ENCODE data around the gene GPR18.
A peak's percentile ranks its signal among the peaks of the same experiment; 100 is the strongest.
"Not testable (repeated sequence)": the region's sequence is repeated elsewhere in the genome, so short reads cannot be mapped to it uniquely, and the experiment has no call there.

The GPR18 gene

GRCh38 chr13:99249606-99250005 is 8.6 kb downstream of the GPR18 start:
- H3K27ac Mint-ChIP-seq; H3K27me3 Mint-ChIP-seq (ENCODE audit: low read depth); H3K9me3 Mint-ChIP-seq; H3K4me3 Mint-ChIP-seq: not testable (repeated sequence)
- Mint-ChIP-seq H3K36me3 (ENCODE audit: low read depth) (peaks cover 31% of the 10 kb centered on the region), H3K4me1 (ENCODE audit: low read depth) (peaks cover 22% of the 10 kb centered on the region)

- H3K4me1 Mint-ChIP-seq (ENCODE audit: low read depth): peaks cover 22% of the 10 kb centered on the region
These were observed 9.0 kb downstream of the GPR18 start for GRCh38 chr13:99249178-99249577.

DNA sequence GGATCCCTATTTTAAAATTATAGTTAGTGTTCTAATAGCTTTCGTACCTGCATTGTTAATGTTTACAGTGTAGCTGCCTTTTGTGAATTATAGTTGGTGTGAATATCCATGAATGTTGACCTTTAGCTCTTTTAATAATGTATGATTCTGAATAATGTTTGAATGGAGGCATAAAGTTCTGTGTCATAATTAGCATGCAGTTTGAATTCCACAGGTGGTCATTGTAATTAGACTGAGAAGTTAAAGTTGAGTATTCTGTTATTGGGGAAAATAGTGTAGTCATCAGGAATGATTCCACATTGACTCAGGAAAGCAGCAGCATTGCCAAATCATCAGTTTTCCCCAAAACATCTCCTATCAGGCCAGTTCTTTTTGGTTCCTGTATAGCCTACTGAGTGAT is 12.1 kb downstream of the GPR18 start:
- H3K4me3 Mint-ChIP-seq: no peak overlapping the region
- peaks cover 27% of the 10 kb centered on the region for H3K36me3 Mint-ChIP-seq (ENCODE audit: low read depth)
- no peak overlapping the region for H3K27ac Mint-ChIP-seq
- no peaks in the 10 kb centered on the region for H3K9me3 Mint-ChIP-seq
- H3K4me1 Mint-ChIP-seq (ENCODE audit: low read depth): peaks cover 14% of the 10 kb centered on the region
- H3K27me3 Mint-ChIP-seq (ENCODE audit: low read depth): no peaks in the 10 kb centered on the region

More at GRCh38 chr13:99249178-99249577, 9.0 kb downstream of the GPR18 start:
- H3K27ac Mint-ChIP-seq; H3K9me3 Mint-ChIP-seq; H3K4me3 Mint-ChIP-seq; H3K27me3 Mint-ChIP-seq (ENCODE audit: low read depth): not testable (repeated sequence)
- peaks cover 30% of the 10 kb centered on the region for H3K36me3 Mint-ChIP-seq (ENCODE audit: low read depth)

GRCh38 chr13:99237981-99238662 is 20.1 kb downstream of the GPR18 start:
- Mint-ChIP-seq H3K4me1 (ENCODE audit: low read depth) (peaks cover 25% of the 10 kb centered on the region), H3K36me3 (ENCODE audit: low read depth) (peaks cover 41% of the 10 kb centered on the region), H3K4me3 (peak overlapping the region; percentile 78), H3K27ac (peak overlapping the region; percentile 85), H3K27me3 (ENCODE audit: low read depth) (no peaks in the 10 kb centered on the region), H3K9me3 (no peaks in the 10 kb centered on the region)

- Mint-ChIP-seq H3K4me1 (ENCODE audit: low read depth) (peaks cover 33% of the 10 kb centered on the region), H3K36me3 (ENCODE audit: low read depth) (peaks cover 19% of the 10 kb centered on the region), H3K27me3 (ENCODE audit: low read depth) (no peaks in the 10 kb centered on the region)
These were observed 26.5 kb downstream of the GPR18 start for GRCh38 chr13:99231721-99232120.

GRCh38 chr13:99230991-99231390 is 27.2 kb downstream of the GPR18 start:
- H3K9me3 Mint-ChIP-seq: no peaks in the 10 kb centered on the region
- H3K4me1 Mint-ChIP-seq (ENCODE audit: low read depth): peaks cover 37% of the 10 kb centered on the region
- no peak overlapping the region for H3K4me3 Mint-ChIP-seq
- H3K36me3 Mint-ChIP-seq (ENCODE audit: low read depth): peaks cover 23% of the 10 kb centered on the region
- H3K27me3 Mint-ChIP-seq (ENCODE audit: low read depth): no peaks in the 10 kb centered on the region
- no peak overlapping the region for H3K27ac Mint-ChIP-seq

More at GRCh38 chr13:99231721-99232120, 26.5 kb downstream of the GPR18 start:
- H3K9me3 Mint-ChIP-seq: no peaks in the 10 kb centered on the region
- H3K27ac Mint-ChIP-seq: no peak overlapping the region
- H3K4me3 Mint-ChIP-seq: no peak overlapping the region

- H3K4me1 Mint-ChIP-seq (ENCODE audit: low read depth): peaks cover 37% of the 10 kb centered on the region
- not testable (repeated sequence) for H3K27ac Mint-ChIP-seq; H3K27me3 Mint-ChIP-seq (ENCODE audit: low read depth); H3K4me3 Mint-ChIP-seq; H3K9me3 Mint-ChIP-seq
- peaks cover 24% of the 10 kb centered on the region for H3K36me3 Mint-ChIP-seq (ENCODE audit: low read depth)
These were observed 27.6 kb downstream of the GPR18 start for GRCh38 chr13:99230588-99230987.

DNA sequence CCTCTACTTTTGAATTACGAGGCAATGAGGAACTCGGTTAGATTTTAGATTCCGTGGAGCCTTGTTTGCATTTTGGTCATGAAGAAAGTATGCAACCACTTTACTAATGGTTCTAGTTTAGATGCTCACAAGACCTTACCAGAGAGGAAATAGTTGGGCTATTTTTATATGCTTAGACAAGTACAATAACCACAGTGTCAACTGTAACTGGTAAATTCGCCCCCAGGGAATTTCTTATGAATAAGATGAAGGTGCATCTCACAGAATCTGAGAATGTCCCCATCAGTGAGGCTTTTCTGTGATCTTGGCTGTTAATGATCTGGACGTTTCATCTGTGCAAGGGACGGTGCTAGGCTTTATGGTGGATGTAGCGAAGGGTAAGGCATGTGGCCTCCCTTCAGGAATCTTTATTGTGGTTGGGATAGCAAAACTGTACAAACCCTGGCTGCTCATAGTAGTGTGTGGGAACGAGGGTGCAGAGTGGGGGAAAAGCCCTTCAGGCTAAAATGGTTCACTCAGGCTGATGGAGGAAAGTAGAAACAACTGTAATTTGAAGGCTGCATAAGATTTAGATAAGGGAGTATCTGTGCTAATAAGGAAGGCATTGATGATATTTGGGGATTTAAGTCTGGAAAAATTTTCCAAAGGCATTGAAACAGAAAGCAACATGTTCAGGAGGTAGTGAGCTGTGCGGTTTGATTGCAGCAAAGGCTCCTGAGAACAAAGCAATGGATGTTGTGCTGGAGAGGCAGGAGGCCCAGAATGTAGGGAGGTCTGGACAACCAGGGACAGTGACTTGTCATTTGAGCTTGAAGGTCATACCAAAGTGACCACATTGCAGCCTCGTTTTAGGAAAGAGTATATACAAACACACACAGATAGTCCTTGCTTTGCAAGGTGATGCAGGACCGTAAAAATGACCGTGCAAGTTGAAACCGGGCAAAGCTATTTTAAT is 29.2 kb downstream of the GPR18 start:
- H3K36me3 Mint-ChIP-seq (ENCODE audit: low read depth): peaks cover 29% of the 10 kb centered on the region
- peak overlapping the region; percentile 79 for H3K27ac Mint-ChIP-seq
- H3K27me3 Mint-ChIP-seq (ENCODE audit: low read depth): no peaks in the 10 kb centered on the region
- peaks cover 45% of the 10 kb centered on the region for H3K4me1 Mint-ChIP-seq (ENCODE audit: low read depth)
- H3K9me3 Mint-ChIP-seq: no peaks in the 10 kb centered on the region
- peak overlapping the region; percentile 73 for H3K4me3 Mint-ChIP-seq

DNA sequence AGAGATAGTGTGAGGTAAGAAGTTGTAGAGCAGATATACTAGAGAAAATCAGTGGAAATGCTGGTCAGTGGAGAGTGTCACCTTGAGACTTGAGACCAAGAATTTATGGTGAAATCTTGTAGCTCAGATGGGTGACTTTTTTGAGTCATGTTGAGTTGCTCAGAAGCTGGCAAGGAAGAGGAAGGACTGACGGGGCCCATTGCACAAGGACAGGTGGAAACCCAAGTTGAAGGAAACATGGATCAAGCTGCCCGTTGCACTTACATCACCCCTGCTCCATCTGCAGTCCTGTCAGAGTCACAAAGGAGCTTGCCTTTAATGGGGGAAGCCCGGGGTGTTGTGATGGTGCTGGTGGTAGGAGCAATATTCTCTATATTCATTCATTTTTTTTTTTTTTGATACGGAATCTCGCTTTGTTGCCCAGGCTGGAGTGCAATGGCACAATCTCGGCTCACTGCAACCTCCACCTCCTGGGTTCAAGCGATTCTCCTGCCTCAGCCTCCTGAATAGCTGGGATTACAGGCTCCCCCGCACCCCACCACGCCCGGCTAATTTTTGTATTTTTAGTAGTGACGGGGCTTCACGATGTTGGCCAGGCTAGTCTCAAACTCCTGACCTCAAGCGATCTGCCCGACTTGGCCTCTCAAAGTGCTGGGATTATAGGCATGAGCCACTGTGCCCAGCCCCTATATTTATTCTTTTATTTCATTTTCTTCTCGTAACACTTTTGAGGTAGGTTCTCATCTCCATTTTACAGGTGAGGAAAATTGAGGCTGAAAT is 30.1 kb downstream of the GPR18 start:
- no peaks in the 10 kb centered on the region for H3K27me3 Mint-ChIP-seq (ENCODE audit: low read depth)
- H3K4me1 Mint-ChIP-seq (ENCODE audit: low read depth): peaks cover 53% of the 10 kb centered on the region
- peak overlapping the region; percentile 73 for H3K4me3 Mint-ChIP-seq
- H3K9me3 Mint-ChIP-seq: peaks cover 6% of the 10 kb centered on the region
- peak overlapping the region; percentile 79 for H3K27ac Mint-ChIP-seq
- H3K36me3 Mint-ChIP-seq (ENCODE audit: low read depth): peaks cover 32% of the 10 kb centered on the region

DNA sequence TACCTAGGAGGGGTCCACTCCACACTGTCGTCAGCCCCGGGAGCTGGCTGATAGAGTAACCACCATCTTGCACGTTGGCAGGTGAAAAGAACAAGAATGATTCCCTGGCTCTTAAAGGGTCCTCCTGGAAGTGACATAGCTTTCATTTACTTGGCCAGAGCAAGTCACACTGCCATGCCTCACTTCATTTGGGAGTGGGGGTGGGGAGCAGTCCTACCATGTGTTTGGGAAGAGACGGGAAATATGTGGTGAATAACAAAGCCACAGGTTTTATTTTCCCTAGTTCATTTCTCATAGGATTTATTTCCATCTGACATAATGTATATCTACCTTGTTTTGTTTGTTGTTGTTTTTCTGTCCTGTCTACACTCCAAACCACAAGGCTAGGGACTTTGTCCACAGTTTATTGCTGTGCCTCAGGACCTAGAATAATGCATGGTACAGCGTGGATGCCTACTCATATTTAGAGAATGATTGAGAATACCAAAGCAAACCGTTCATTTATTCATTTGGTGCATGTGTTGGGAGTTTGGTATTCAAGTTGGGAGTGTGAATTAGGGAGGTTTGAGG is 30.8 kb downstream of the GPR18 start:
- Mint-ChIP-seq H3K36me3 (ENCODE audit: low read depth) (peaks cover 34% of the 10 kb centered on the region), H3K9me3 (peaks cover 11% of the 10 kb centered on the region), H3K4me3 (peak overlapping the region; percentile 67), H3K4me1 (ENCODE audit: low read depth) (peaks cover 55% of the 10 kb centered on the region), H3K27ac (no peak overlapping the region), H3K27me3 (ENCODE audit: low read depth) (no peaks in the 10 kb centered on the region)

- no peak overlapping the region for H3K4me3 Mint-ChIP-seq
These were observed 31.7 kb downstream of the GPR18 start for GRCh38 chr13:99226513-99226912.

GRCh38 chr13:99225078-99225477 is 33.1 kb downstream of the GPR18 start:
- Mint-ChIP-seq H3K4me1 (ENCODE audit: low read depth) (peaks cover 66% of the 10 kb centered on the region), H3K36me3 (ENCODE audit: low read depth) (peaks cover 36% of the 10 kb centered on the region), H3K4me3 (no peak overlapping the region), H3K27me3 (ENCODE audit: low read depth) (no peaks in the 10 kb centered on the region), H3K9me3 (peaks cover 11% of the 10 kb centered on the region), H3K27ac (no peak overlapping the region)

More at GRCh38 chr13:99226513-99226912, 31.7 kb downstream of the GPR18 start:
- Mint-ChIP-seq H3K9me3 (peaks cover 11% of the 10 kb centered on the region), H3K4me1 (ENCODE audit: low read depth) (peaks cover 58% of the 10 kb centered on the region), H3K27me3 (ENCODE audit: low read depth) (no peaks in the 10 kb centered on the region), H3K27ac (no peak overlapping the region), H3K36me3 (ENCODE audit: low read depth) (peaks cover 35% of the 10 kb centered on the region)

DNA sequence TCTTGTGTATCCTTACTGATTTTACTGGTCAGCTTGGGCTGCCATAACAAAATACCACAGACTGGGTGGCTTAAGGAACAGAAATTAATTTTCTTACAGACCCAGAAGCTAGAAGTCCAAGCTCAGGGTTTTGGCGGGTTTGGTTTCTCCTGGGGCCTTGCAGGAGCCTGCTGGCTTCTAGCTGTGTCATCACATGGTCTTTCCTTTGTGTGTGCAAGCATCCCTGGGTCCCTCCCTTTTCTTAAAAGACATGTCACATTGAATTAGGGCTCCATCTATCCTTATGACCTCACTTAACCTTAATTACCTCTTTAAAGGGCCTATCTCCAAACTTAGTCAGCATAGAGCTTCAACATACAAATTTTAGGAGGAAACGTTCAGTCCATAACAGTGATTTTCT is 34.2 kb downstream of the GPR18 start:
- peaks cover 39% of the 10 kb centered on the region for H3K36me3 Mint-ChIP-seq (ENCODE audit: low read depth)
- H3K27ac Mint-ChIP-seq: no peak overlapping the region
- H3K9me3 Mint-ChIP-seq: peaks cover 11% of the 10 kb centered on the region
- H3K27me3 Mint-ChIP-seq (ENCODE audit: low read depth): no peaks in the 10 kb centered on the region
- peaks cover 66% of the 10 kb centered on the region for H3K4me1 Mint-ChIP-seq (ENCODE audit: low read depth)
- no peak overlapping the region for H3K4me3 Mint-ChIP-seq

GRCh38 chr13:99223587-99223986 is 34.6 kb downstream of the GPR18 start:
- Mint-ChIP-seq H3K27me3 (ENCODE audit: low read depth) (no peaks in the 10 kb centered on the region), H3K36me3 (ENCODE audit: low read depth) (peaks cover 39% of the 10 kb centered on the region), H3K27ac (no peak overlapping the region), H3K4me1 (ENCODE audit: low read depth) (peaks cover 66% of the 10 kb centered on the region), H3K9me3 (peaks cover 11% of the 10 kb centered on the region), H3K4me3 (no peak overlapping the region)
